ENCODE results near the gene FGF8.
"Not testable (repeated sequence)": the region's sequence is repeated elsewhere in the genome, so short reads cannot be mapped to it uniquely, and the experiment has no call there.

Gene FGF8

DNA sequence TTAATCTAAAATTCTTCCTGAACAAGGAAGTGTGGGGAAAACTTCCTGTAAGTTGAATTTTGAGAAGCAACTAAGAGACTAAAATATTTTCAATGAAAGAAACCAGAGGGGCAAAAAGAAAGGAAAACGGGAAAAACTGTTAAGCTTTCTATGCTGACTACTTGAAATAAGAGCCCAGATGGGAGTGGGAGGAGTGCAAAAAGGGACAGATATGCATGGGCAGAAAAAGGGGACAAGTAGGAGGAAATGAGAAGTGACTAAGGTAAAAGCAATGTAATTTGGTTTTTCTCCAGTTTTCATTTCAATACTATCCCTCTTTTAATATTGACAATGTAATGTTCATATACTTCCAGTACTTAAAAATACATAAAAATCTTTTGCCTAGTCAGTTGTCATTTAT, 31.2 kb upstream of the FGF8 start:
- H3K4me1 ChIP-seq (ENCODE audit: control insufficient read depth, insufficient read depth, low read length, poor library complexity, severe bottlenecking), result peaks cover 5% of the 10 kb centered on the region
- H3K27ac ChIP-seq (ENCODE audit: low read depth, low read length, severe bottlenecking), result no peak overlapping the region
- peaks cover 97% of the 10 kb centered on the region for H3K36me3 ChIP-seq (ENCODE audit: control insufficient read depth, insufficient read depth, low read length)
- H3K4me3 ChIP-seq (ENCODE audit: extremely low read depth, insufficient read depth, low read length, poor library complexity, severe bottlenecking), result no peak overlapping the region
- no peaks in the 10 kb centered on the region for H3K9me3 ChIP-seq (ENCODE audit: control insufficient read depth, low read length)
- 83 to 100% methylated on average over 1 of the region's 1 CpG for WGBS, 2 experiments (ENCODE audit: insufficient coverage in 2 of 2)

- 94% methylated on average over 2 to 3 of the region's 4 CpGs for WGBS, 2 experiments (ENCODE audit: insufficient coverage in 2 of 2)
- Histone ChIP-seq H3K27ac (ENCODE audit: low read depth, low read length, severe bottlenecking) (no peak overlapping the region), H3K4me3 (ENCODE audit: extremely low read depth, insufficient read depth, low read length, poor library complexity, severe bottlenecking) (no peak overlapping the region), H3K4me1 (ENCODE audit: control insufficient read depth, insufficient read depth, low read length, poor library complexity, severe bottlenecking) (no peaks in the 10 kb centered on the region), H3K36me3 (ENCODE audit: control insufficient read depth, insufficient read depth, low read length) (peaks cover 97% of the 10 kb centered on the region), H3K9me3 (ENCODE audit: control insufficient read depth, low read length) (no peaks in the 10 kb centered on the region)
These were observed 27.6 kb upstream of the FGF8 start for GRCh38 chr10:101803511-101803910.

DNA sequence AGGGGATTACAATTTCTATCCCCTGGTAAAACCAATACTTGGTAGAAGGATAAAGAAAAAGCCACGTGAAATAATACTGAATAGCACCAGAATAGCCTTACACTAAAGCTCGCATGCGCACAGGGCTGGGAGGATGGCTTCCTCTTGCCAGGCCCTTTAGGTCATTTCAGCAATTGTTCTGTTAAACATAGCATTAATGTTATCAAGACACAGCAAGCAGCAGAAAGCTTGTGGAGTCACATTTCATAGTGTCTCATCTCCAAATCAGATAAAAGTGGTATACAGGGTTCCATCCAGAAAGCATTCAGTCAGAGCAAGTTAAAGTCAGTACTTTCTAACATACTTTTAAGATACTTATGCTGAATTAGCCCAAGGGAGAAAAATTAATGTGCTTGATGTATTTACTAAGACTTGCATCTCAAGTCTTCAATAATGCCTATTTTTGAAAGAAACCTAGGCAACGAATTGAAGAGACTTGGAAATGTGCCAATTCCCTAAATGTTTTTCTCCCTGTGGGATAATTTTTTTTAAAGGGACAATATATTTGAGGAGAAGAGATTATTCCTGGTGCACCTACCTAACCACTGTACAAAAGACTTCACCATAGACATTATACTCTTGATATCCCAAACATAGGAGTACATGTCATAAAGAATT, 21.6 kb upstream of the FGF8 start:
- Histone ChIP-seq H3K4me3 (ENCODE audit: extremely low read depth, insufficient read depth, low read length, poor library complexity, severe bottlenecking) (no peak overlapping the region), H3K4me1 (ENCODE audit: control insufficient read depth, insufficient read depth, low read length, poor library complexity, severe bottlenecking) (no peaks in the 10 kb centered on the region), H3K36me3 (ENCODE audit: control insufficient read depth, insufficient read depth, low read length) (peaks cover 97% of the 10 kb centered on the region), H3K9me3 (ENCODE audit: control insufficient read depth, low read length) (no peaks in the 10 kb centered on the region), H3K27ac (ENCODE audit: low read depth, low read length, severe bottlenecking) (no peak overlapping the region)
- WGBS, 2 experiments (ENCODE audit: insufficient coverage in 2 of 2), result 85 to 92% methylated on average over 2 of the region's 4 CpGs

DNA sequence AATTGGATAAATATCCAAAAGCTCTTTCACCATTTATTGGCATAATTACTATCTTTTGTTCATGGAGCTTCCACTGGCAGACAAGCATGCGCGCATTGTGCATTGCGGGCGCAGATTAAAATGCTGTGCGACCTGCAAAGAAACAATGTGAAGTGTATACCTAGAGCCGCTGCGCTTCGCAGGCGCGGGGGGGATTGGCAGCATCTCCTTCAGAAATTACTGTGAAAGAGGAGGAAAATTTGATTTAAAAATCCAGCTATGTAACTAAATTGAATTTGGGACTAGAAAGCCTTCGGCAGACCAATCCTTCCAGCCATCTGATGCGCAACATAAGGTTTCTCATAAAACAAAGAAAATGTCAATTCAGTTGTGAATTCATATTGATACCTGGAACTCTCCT, 17.6 kb upstream of the FGF8 start:
- Histone ChIP-seq H3K4me3 (ENCODE audit: extremely low read depth, insufficient read depth, low read length, poor library complexity, severe bottlenecking) (no peak overlapping the region), H3K9me3 (ENCODE audit: control insufficient read depth, low read length) (no peaks in the 10 kb centered on the region), H3K36me3 (ENCODE audit: control insufficient read depth, insufficient read depth, low read length) (peaks cover 94% of the 10 kb centered on the region), H3K27ac (ENCODE audit: low read depth, low read length, severe bottlenecking) (no peak overlapping the region), H3K4me1 (ENCODE audit: control insufficient read depth, insufficient read depth, low read length, poor library complexity, severe bottlenecking) (no peaks in the 10 kb centered on the region)
- WGBS, 2 experiments (ENCODE audit: insufficient coverage in 2 of 2), result 98 to 100% methylated on average over 10 to 12 of the region's 12 CpGs

GRCh38 chr10:101789686-101790085, 13.8 kb upstream of the FGF8 start:
- Histone ChIP-seq H3K4me3 (ENCODE audit: extremely low read depth, insufficient read depth, low read length, poor library complexity, severe bottlenecking) (no peak overlapping the region), H3K9me3 (ENCODE audit: control insufficient read depth, low read length) (no peaks in the 10 kb centered on the region), H3K4me1 (ENCODE audit: control insufficient read depth, insufficient read depth, low read length, poor library complexity, severe bottlenecking) (peaks cover 3% of the 10 kb centered on the region), H3K27ac (ENCODE audit: low read depth, low read length, severe bottlenecking) (no peak overlapping the region), H3K36me3 (ENCODE audit: control insufficient read depth, insufficient read depth, low read length) (peaks cover 93% of the 10 kb centered on the region)
- WGBS, 2 experiments (ENCODE audit: insufficient coverage in 2 of 2), result 90 to 100% methylated on average over 2 to 4 of the region's 7 CpGs

DNA sequence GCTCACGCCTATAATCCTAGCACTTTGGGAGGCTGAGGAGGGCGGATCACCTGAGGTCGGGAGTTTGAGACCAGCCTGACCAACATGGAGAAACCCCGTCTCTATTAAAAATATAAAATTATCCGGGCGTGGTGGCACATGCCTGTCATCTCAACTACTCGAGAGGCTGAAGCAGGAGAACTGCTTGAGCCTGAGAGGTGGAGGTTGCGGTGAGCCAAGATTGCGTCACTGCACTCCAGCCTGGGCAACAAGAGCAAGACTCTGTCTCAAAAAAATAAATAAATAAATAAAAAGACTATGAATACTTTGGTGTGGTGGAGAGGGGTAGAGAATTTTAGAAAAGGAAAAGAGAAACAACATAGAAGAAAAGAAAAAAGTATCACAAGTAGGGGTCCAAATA, 13.3 kb upstream of the FGF8 start:
- 88 to 93% methylated on average over 6 of the region's 9 CpGs for WGBS, 2 experiments (ENCODE audit: insufficient coverage in 2 of 2)
- not testable (repeated sequence) for H3K4me3 ChIP-seq (ENCODE audit: extremely low read depth, insufficient read depth, low read length, poor library complexity, severe bottlenecking); H3K4me1 ChIP-seq (ENCODE audit: control insufficient read depth, insufficient read depth, low read length, poor library complexity, severe bottlenecking); H3K9me3 ChIP-seq (ENCODE audit: control insufficient read depth, low read length); H3K27ac ChIP-seq (ENCODE audit: low read depth, low read length, severe bottlenecking)
- peaks cover 93% of the 10 kb centered on the region for H3K36me3 ChIP-seq (ENCODE audit: control insufficient read depth, insufficient read depth, low read length)

GRCh38 chr10:101785801-101786200, 9.9 kb upstream of the FGF8 start:
- WGBS, 2 experiments (ENCODE audit: insufficient coverage in 2 of 2), result 88 to 100% methylated on average over 1 to 2 of the region's 2 CpGs
- Histone ChIP-seq H3K9me3 (ENCODE audit: control insufficient read depth, low read length) (no peaks in the 10 kb centered on the region), H3K36me3 (ENCODE audit: control insufficient read depth, insufficient read depth, low read length) (peaks cover 62% of the 10 kb centered on the region), H3K4me1 (ENCODE audit: control insufficient read depth, insufficient read depth, low read length, poor library complexity, severe bottlenecking) (peaks cover 7% of the 10 kb centered on the region), H3K27ac (ENCODE audit: low read depth, low read length, severe bottlenecking) (no peak overlapping the region), H3K4me3 (ENCODE audit: extremely low read depth, insufficient read depth, low read length, poor library complexity, severe bottlenecking) (no peak overlapping the region)

DNA sequence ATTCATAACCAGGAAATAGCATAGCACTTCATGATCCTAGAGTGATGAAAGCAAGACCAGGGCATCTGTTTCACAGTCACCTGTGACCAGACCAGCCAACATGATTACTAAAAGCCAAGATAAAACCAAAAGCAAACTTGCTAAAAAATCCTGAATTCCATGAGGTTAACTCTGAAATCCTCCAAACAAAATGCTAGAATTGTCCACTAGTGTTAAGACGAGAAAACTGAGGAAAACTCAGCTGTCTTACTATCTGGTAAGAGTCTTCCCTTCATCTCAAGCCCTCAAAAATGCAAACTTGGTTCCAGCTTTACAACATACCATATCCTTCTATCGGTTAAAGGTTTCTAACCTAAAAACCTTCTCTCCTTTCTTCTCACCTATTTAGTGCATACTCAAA, 8.6 kb upstream of the FGF8 start:
- H3K36me3 ChIP-seq (ENCODE audit: control insufficient read depth, insufficient read depth, low read length), result peaks cover 52% of the 10 kb centered on the region
- H3K4me3 ChIP-seq (ENCODE audit: extremely low read depth, insufficient read depth, low read length, poor library complexity, severe bottlenecking), result no peak overlapping the region
- WGBS, 2 experiments (ENCODE audit: insufficient coverage in 2 of 2), result 93 to 100% methylated on average over 1 to 2 of the region's 2 CpGs
- H3K27ac ChIP-seq (ENCODE audit: low read depth, low read length, severe bottlenecking), result peak overlapping the region; percentile 68
- H3K9me3 ChIP-seq (ENCODE audit: control insufficient read depth, low read length), result no peaks in the 10 kb centered on the region
- peaks cover 7% of the 10 kb centered on the region for H3K4me1 ChIP-seq (ENCODE audit: control insufficient read depth, insufficient read depth, low read length, poor library complexity, severe bottlenecking)

GRCh38 chr10:101783736-101784118, 7.8 kb upstream of the FGF8 start:
- peaks cover 43% of the 10 kb centered on the region for H3K36me3 ChIP-seq (ENCODE audit: control insufficient read depth, insufficient read depth, low read length)
- peak overlapping the region; percentile 68 for H3K27ac ChIP-seq (ENCODE audit: low read depth, low read length, severe bottlenecking)
- H3K9me3 ChIP-seq (ENCODE audit: control insufficient read depth, low read length), result no peaks in the 10 kb centered on the region
- peak overlapping the region; percentile 71 for H3K4me3 ChIP-seq (ENCODE audit: extremely low read depth, insufficient read depth, low read length, poor library complexity, severe bottlenecking)
- peaks cover 9% of the 10 kb centered on the region for H3K4me1 ChIP-seq (ENCODE audit: control insufficient read depth, insufficient read depth, low read length, poor library complexity, severe bottlenecking)
- WGBS, 2 experiments (ENCODE audit: insufficient coverage in 2 of 2), result 72% methylated on average over 10 of the region's 10 CpGs

DNA sequence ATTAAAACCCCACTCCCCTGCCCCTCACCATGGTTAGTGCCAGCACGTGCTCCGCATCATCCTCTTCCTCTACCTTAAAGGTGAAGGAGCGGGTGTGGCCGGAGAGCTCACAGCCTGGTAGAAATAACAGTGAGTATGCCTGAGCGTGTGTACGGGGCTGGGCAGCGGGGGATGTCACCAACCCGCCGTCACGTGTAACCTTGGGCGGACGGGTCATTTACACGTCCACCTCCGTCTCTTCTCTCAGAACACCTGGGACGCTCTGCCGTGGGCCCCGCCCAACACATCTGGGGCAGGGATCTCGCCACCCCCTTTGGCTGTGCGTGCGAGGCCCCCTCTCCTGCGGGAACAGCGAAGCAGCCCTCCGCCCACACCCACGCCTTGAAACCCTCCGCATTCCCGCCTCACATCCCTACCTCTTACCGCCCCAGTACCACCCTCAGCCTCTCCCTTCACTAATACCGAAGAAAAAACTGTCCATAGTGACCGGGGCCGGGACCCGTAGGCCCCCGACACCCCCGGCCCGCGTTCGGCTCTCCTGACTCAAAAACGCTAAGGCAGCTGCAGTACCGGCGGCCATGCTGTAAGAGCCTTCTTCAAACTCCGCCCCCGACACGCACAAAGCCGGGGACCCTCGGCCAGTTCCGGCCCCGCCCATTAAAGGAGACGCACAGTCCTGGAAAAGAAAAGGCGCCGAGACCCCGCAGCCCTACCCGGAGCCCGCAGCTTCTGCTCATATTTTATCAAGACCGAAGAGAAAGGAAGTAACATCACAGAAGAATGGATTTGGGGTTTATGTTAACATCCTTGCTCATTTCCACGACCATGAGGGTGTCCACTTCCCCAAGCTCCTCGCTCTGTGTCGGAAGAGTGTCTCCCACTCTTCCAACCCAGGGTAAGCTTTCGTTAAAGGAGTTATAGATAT, 7.2 kb upstream of the FGF8 start, which contains the start of gene NPM3:
Gene NPM3 (minus strand): TSS at position 636 of the 925 bp plus-strand sequence. CDS start 56 bp downstream, at position 580.
- no peaks in the 10 kb centered on the region for H3K9me3 ChIP-seq (ENCODE audit: control insufficient read depth, low read length)
- 0 to 1% methylated on average over 23 to 49 of the region's 57 CpGs for WGBS, 2 experiments (ENCODE audit: insufficient coverage in 2 of 2)
- H3K4me1 ChIP-seq (ENCODE audit: control insufficient read depth, insufficient read depth, low read length, poor library complexity, severe bottlenecking), result peaks cover 13% of the 10 kb centered on the region
- H3K36me3 ChIP-seq (ENCODE audit: control insufficient read depth, insufficient read depth, low read length), result peaks cover 38% of the 10 kb centered on the region
- peak within 1 kb of the TSS; percentile 71 for H3K4me3 ChIP-seq (ENCODE audit: extremely low read depth, insufficient read depth, low read length, poor library complexity, severe bottlenecking)
- peak within 1 kb of the TSS; percentile 68 for H3K27ac ChIP-seq (ENCODE audit: low read depth, low read length, severe bottlenecking)

Data from mesodermal cell (in vitro differentiated cells).